GM11168 (cell line): ENCODE results near the gene TWIST2.

Experiments used
- in situ Hi-C: fragments of 300-500 bp; cut with MboI; formaldehyde crosslinking; loops from one replicate; pipeline ENCODE4 v1.12.0; 2022; ENCODE audit warnings: low sequenced_read_pairs; ENCODE audit not compliant: unreplicated experiment

Gene TWIST2

GRCh38 chr2:238884812-238885408, 37.0 kb downstream of the TWIST2 start:
- in situ Hi-C loops, result no loop called here

- in situ Hi-C loops, result no loop called here
These were observed 38.7 kb downstream of the TWIST2 start for GRCh38 chr2:238886453-238887094.

GRCh38 chr2:238887616-238888015, 39.7 kb downstream of the TWIST2 start:
- in situ Hi-C loops, result no loop called here

- in situ Hi-C loops, result no loop called here
These were observed 40.9 kb downstream of the TWIST2 start for GRCh38 chr2:238888781-238889180.

- in situ Hi-C loops, result no loop called here
These were observed 42.2 kb downstream of the TWIST2 start for GRCh38 chr2:238890131-238890530.

GRCh38 chr2:238890618-238891456, 43.0 kb downstream of the TWIST2 start:
- in situ Hi-C loops, result no loop called here

GRCh38 chr2:238891457-238892203, 43.7 kb downstream of the TWIST2 start:
- in situ Hi-C loops, result no loop called here

GRCh38 chr2:238892204-238892500, 44.3 kb downstream of the TWIST2 start:
- in situ Hi-C loops, result no loop called here

- in situ Hi-C loops, result no loop called here
These were observed 44.9 kb downstream of the TWIST2 start for GRCh38 chr2:238892796-238893195.

GRCh38 chr2:238893349-238894000, 45.6 kb downstream of the TWIST2 start:
- in situ Hi-C loops, result no loop called here

GRCh38 chr2:238894226-238894949, 46.5 kb downstream of the TWIST2 start:
- in situ Hi-C loops, result no loop called here

GRCh38 chr2:238894950-238895298, 47.0 kb downstream of the TWIST2 start:
- in situ Hi-C loops, result no loop called here

- in situ Hi-C loops, result no loop called here
These were observed 47.5 kb downstream of the TWIST2 start for GRCh38 chr2:238895361-238895882.

GRCh38 chr2:238895891-238896600, 48.2 kb downstream of the TWIST2 start:
- in situ Hi-C loops, result no loop called here

- in situ Hi-C loops, result no loop called here
These were observed 48.8 kb downstream of the TWIST2 start for GRCh38 chr2:238896641-238897040.

- in situ Hi-C loops, result no loop called here
These were observed 49.4 kb downstream of the TWIST2 start for GRCh38 chr2:238897122-238897880.

GRCh38 chr2:238897911-238898311, 50.0 kb downstream of the TWIST2 start:
- in situ Hi-C loops, result no loop called here
